HepG2 (cell line): Measurements from ENCODE around the gene NCBP3.

Experiments
- CREB1 ChIP-seq, 2 experiments: fragments of 450-650 bp in 1 of 2; IDR thresholded peaks; 2 replicates each; pipeline ENCODE4 v1.6.1; 2016 to 2017; ENCODE audit warnings: control low read depth in 1 of 2, mild to moderate bottlenecking in 1 of 2, missing compliant biosample characterization in 1 of 2, missing genetic modification characterization in 1 of 2
- POLR2AphosphoS5 ChIP-seq: IDR thresholded peaks from 2 replicates; pipeline ENCODE4 v1.6.1; 2012; ENCODE audit warnings: low read depth, low read length
- RFX5 ChIP-seq: IDR thresholded peaks from 2 replicates; pipeline ENCODE4 v1.6.1; 2011; ENCODE audit warnings: low read depth, low read length, improper control_type of control experiment
- SMAD3 ChIP-seq: sonication (generic); formaldehyde crosslinking; IDR thresholded peaks from 2 replicates; pipeline ENCODE4 v1.4.0; 2020; ENCODE audit warnings: missing genetic modification reagents
- SRSF4 ChIP-seq: fragments of 200-400 bp; formaldehyde crosslinking; IDR thresholded peaks from one replicate; pipeline ENCODE4 v1.6.1; 2018; ENCODE audit warnings: mild to moderate bottlenecking, low read depth, low read length, moderate library complexity; ENCODE audit not compliant: poor library complexity, severe bottlenecking
- ZNF274 ChIP-seq: sonication (generic); formaldehyde crosslinking; IDR thresholded peaks from 2 replicates; pipeline ENCODE4 v1.5.1; 2020; ENCODE audit warnings: mild to moderate bottlenecking, missing genetic modification reagents
- ZNF792 ChIP-seq: IDR thresholded peaks from 2 replicates; pipeline ENCODE4 v1.6.1; 2016
- TF ChIP-seq, protein P1 (sequence below): sonication (generic); formaldehyde crosslinking; IDR thresholded peaks from 2 replicates; pipeline ENCODE4 v1.8.1; 2022; ENCODE audit warnings: mild to moderate bottlenecking, missing genetic modification reagents
- TF ChIP-seq, protein P2 (sequence below): sonication (generic); formaldehyde crosslinking; IDR thresholded peaks from 2 replicates; pipeline ENCODE4 v1.5.1; 2020; ENCODE audit warnings: mild to moderate bottlenecking, missing genetic modification reagents, moderate library complexity
- TF ChIP-seq, protein P3 (sequence below): IDR thresholded peaks from 2 replicates; pipeline ENCODE4 v1.4.0; 2020; ENCODE audit warnings: mild to moderate bottlenecking, missing genetic modification reagents

DNA sequence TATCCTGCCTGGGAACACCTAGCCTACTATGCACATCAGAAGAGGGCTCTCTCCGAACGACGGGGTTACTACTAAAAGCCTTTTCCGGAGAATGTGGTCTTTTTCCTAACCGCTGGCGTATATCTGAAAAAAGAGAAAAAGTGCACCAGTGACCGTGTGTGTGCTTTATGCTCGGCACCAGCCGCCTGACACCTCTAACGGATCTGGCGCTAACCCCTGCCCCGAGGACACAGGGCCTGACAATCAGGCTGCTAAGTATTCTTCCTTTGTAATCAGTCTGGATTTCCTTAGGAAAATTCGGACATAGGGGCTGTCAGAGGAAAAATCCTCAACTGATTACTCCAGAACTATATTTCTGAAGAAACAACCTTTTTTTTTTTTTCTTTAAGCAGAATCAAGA is 31.7 kb downstream of the NCBP3 start:
- TF ChIP-seq, protein P1, sequence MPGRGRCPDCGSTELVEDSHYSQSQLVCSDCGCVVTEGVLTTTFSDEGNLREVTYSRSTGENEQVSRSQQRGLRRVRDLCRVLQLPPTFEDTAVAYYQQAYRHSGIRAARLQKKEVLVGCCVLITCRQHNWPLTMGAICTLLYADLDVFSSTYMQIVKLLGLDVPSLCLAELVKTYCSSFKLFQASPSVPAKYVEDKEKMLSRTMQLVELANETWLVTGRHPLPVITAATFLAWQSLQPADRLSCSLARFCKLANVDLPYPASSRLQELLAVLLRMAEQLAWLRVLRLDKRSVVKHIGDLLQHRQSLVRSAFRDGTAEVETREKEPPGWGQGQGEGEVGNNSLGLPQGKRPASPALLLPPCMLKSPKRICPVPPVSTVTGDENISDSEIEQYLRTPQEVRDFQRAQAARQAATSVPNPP = no peak
- TF ChIP-seq ZNF274 (CRISPR knock-in tag) (no peak), SMAD3 (CRISPR knock-in tag) (no peak), SRSF4 (no peak), ZNF792 (CRISPR knock-in tag) (no peak), CREB1 (IDR thresholded peaks at IDR 0.05) (no peak), CREB1 (CRISPR knock-in tag; IDR thresholded peaks at IDR 0.05) (no peak), RFX5 (no peak), POLR2AphosphoS5 (no peak)
- TF ChIP-seq, protein P2, sequence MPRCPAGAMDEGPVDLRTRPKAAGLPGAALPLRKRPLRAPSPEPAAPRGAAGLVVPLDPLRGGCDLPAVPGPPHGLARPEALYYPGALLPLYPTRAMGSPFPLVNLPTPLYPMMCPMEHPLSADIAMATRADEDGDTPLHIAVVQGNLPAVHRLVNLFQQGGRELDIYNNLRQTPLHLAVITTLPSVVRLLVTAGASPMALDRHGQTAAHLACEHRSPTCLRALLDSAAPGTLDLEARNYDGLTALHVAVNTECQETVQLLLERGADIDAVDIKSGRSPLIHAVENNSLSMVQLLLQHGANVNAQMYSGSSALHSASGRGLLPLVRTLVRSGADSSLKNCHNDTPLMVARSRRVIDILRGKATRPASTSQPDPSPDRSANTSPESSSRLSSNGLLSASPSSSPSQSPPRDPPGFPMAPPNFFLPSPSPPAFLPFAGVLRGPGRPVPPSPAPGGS (CRISPR knock-in tag) = no peak
- TF ChIP-seq, protein P3, sequence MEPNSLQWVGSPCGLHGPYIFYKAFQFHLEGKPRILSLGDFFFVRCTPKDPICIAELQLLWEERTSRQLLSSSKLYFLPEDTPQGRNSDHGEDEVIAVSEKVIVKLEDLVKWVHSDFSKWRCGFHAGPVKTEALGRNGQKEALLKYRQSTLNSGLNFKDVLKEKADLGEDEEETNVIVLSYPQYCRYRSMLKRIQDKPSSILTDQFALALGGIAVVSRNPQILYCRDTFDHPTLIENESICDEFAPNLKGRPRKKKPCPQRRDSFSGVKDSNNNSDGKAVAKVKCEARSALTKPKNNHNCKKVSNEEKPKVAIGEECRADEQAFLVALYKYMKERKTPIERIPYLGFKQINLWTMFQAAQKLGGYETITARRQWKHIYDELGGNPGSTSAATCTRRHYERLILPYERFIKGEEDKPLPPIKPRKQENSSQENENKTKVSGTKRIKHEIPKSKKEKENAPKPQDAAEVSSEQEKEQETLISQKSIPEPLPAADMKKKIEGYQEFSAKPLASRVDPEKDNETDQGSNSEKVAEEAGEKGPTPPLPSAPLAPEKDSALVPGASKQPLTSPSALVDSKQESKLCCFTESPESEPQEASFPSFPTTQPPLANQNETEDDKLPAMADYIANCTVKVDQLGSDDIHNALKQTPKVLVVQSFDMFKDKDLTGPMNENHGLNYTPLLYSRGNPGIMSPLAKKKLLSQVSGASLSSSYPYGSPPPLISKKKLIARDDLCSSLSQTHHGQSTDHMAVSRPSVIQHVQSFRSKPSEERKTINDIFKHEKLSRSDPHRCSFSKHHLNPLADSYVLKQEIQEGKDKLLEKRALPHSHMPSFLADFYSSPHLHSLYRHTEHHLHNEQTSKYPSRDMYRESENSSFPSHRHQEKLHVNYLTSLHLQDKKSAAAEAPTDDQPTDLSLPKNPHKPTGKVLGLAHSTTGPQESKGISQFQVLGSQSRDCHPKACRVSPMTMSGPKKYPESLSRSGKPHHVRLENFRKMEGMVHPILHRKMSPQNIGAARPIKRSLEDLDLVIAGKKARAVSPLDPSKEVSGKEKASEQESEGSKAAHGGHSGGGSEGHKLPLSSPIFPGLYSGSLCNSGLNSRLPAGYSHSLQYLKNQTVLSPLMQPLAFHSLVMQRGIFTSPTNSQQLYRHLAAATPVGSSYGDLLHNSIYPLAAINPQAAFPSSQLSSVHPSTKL (CRISPR knock-in tag) = no peak
